Measurements from ENCODE around the gene PCDHA1.

Gene PCDHA1

GRCh38 chr5:141010047-141010793 is 224.3 kb downstream of the PCDHA1 start:
- CTCF ChIA-PET: no interaction called here

GRCh38 chr5:141017943-141018342 is 232.0 kb downstream of the PCDHA1 start:
- no peaks in the 10 kb centered on the region for H3K4me1 ChIP-seq (ENCODE audit: control extremely low read depth in 1 of 4, control insufficient read depth in 4 of 4, insufficient read depth in 4 of 4, low read length in 3 of 4)
- H3K36me3 ChIP-seq (ENCODE audit: control insufficient read depth in 4 of 4, insufficient read depth in 4 of 4, low read length in 3 of 4): no peaks in the 10 kb centered on the region
- H3K27ac ChIP-seq (ENCODE audit: insufficient read depth in 1 of 2, low read depth in 1 of 2, low read length in 2 of 2, poor library complexity in 1 of 2, severe bottlenecking in 2 of 2): no peak overlapping the region
- CTCF ChIA-PET: interaction anchor here (1.4 kb wide), 1 partner anchor 15 kb away, joined by 3 read pairs; no protein-coding TSS in a partner anchor
- H3K9me3 ChIP-seq (ENCODE audit: control extremely low read depth in 1 of 5, control insufficient read depth in 4 of 5, insufficient read depth in 2 of 5, low read depth in 1 of 5, low read length in 4 of 5): peaks cover 0 to 1% (median 0%) of the 10 kb centered on the region in 5 experiments
- POLR2A ChIA-PET: interaction anchor here (0.6 kb wide), 1 partner anchor 1504 kb away, joined by 3 read pairs; no protein-coding TSS in a partner anchor
- no peak for DNase-seq
- no peak overlapping the region for H3K4me3 ChIP-seq (ENCODE audit: control insufficient read depth in 1 of 7, extremely low read depth in 1 of 7, insufficient read depth in 4 of 7, low read depth in 2 of 7, low read length in 6 of 7)
- no peaks in the 10 kb centered on the region for H3K27me3 ChIP-seq (replicated peaks in 2 of 5; ENCODE audit: control insufficient read depth in 4 of 5, insufficient read depth in 5 of 5, low read length in 4 of 5)

More at GRCh38 chr5:141010047-141010793, 224.3 kb downstream of the PCDHA1 start:
- Histone ChIP-seq H3K27me3 (replicated peaks in 2 of 5; ENCODE audit: control insufficient read depth in 4 of 5, insufficient read depth in 5 of 5, low read length in 4 of 5) (no peaks in the 10 kb centered on the region), H3K36me3 (ENCODE audit: control insufficient read depth in 4 of 4, insufficient read depth in 4 of 4, low read length in 3 of 4) (no peaks in the 10 kb centered on the region), H3K4me1 (ENCODE audit: control extremely low read depth in 1 of 4, control insufficient read depth in 4 of 4, insufficient read depth in 4 of 4, low read length in 3 of 4) (no peaks in the 10 kb centered on the region), H3K9me3 (ENCODE audit: control extremely low read depth in 1 of 5, control insufficient read depth in 4 of 5, insufficient read depth in 2 of 5, low read depth in 1 of 5, low read length in 4 of 5) (peaks cover 0 to 6% (median 0%) of the 10 kb centered on the region in 5 experiments), H3K4me3 (ENCODE audit: control insufficient read depth in 1 of 7, extremely low read depth in 1 of 7, insufficient read depth in 4 of 7, low read depth in 2 of 7, low read length in 6 of 7) (no peak overlapping the region), H3K27ac (ENCODE audit: insufficient read depth in 1 of 2, low read depth in 1 of 2, low read length in 2 of 2, poor library complexity in 1 of 2, severe bottlenecking in 2 of 2) (no peak overlapping the region)
- 49% methylated on average over 12 of the region's 12 CpGs for WGBS (ENCODE audit: insufficient coverage)
- POLR2A ChIA-PET: no interaction called here
- DNase-seq: no peak

- DNase-seq: no peak
- POLR2A ChIA-PET: no interaction called here
- H3K4me1 ChIP-seq (ENCODE audit: control extremely low read depth in 1 of 4, control insufficient read depth in 4 of 4, insufficient read depth in 4 of 4, low read length in 3 of 4): no peaks in the 10 kb centered on the region
- peaks cover 0 to 4% (median 0%) of the 10 kb centered on the region in 5 experiments for H3K9me3 ChIP-seq (ENCODE audit: control extremely low read depth in 1 of 5, control insufficient read depth in 4 of 5, insufficient read depth in 2 of 5, low read depth in 1 of 5, low read length in 4 of 5)
- no CpG with 5 or more reads among the region's 1 CpG for WGBS (ENCODE audit: insufficient coverage)
- H3K27me3 ChIP-seq (replicated peaks in 2 of 5; ENCODE audit: control insufficient read depth in 4 of 5, insufficient read depth in 5 of 5, low read length in 4 of 5): no peaks in the 10 kb centered on the region
- H3K36me3 ChIP-seq (ENCODE audit: control insufficient read depth in 4 of 4, insufficient read depth in 4 of 4, low read length in 3 of 4): no peaks in the 10 kb centered on the region
- CTCF ChIA-PET: no interaction called here
- H3K4me3 ChIP-seq (ENCODE audit: control insufficient read depth in 1 of 7, extremely low read depth in 1 of 7, insufficient read depth in 4 of 7, low read depth in 2 of 7, low read length in 6 of 7): no peak overlapping the region
- H3K27ac ChIP-seq (ENCODE audit: insufficient read depth in 1 of 2, low read depth in 1 of 2, low read length in 2 of 2, poor library complexity in 1 of 2, severe bottlenecking in 2 of 2): no peak overlapping the region
These were observed 236.4 kb downstream of the PCDHA1 start for GRCh38 chr5:141022384-141022783.

- Histone ChIP-seq H3K27ac (ENCODE audit: insufficient read depth in 1 of 2, low read depth in 1 of 2, low read length in 2 of 2, poor library complexity in 1 of 2, severe bottlenecking in 2 of 2) (no peak overlapping the region), H3K36me3 (ENCODE audit: control insufficient read depth in 4 of 4, insufficient read depth in 4 of 4, low read length in 3 of 4) (no peaks in the 10 kb centered on the region), H3K9me3 (ENCODE audit: control extremely low read depth in 1 of 5, control insufficient read depth in 4 of 5, insufficient read depth in 2 of 5, low read depth in 1 of 5, low read length in 4 of 5) (no peaks in the 10 kb centered on the region), H3K4me1 (ENCODE audit: control extremely low read depth in 1 of 4, control insufficient read depth in 4 of 4, insufficient read depth in 4 of 4, low read length in 3 of 4) (no peaks in the 10 kb centered on the region), H3K27me3 (replicated peaks in 2 of 5; ENCODE audit: control insufficient read depth in 4 of 5, insufficient read depth in 5 of 5, low read length in 4 of 5) (no peaks in the 10 kb centered on the region), H3K4me3 (ENCODE audit: control insufficient read depth in 1 of 7, extremely low read depth in 1 of 7, insufficient read depth in 4 of 7, low read depth in 2 of 7, low read length in 6 of 7) (no peak overlapping the region)
- POLR2A ChIA-PET: no interaction called here
- DNase-seq: no peak
- CTCF ChIA-PET: no interaction called here
- WGBS (ENCODE audit: insufficient coverage): 91% methylated on average over 12 of the region's 15 CpGs
These were observed 245.1 kb downstream of the PCDHA1 start for GRCh38 chr5:141031006-141031405.

GRCh38 chr5:141032626-141033025 is 246.7 kb downstream of the PCDHA1 start:
- Histone ChIP-seq H3K27ac (ENCODE audit: insufficient read depth in 1 of 2, low read depth in 1 of 2, low read length in 2 of 2, poor library complexity in 1 of 2, severe bottlenecking in 2 of 2) (no peak overlapping the region), H3K4me1 (ENCODE audit: control extremely low read depth in 1 of 4, control insufficient read depth in 4 of 4, insufficient read depth in 4 of 4, low read length in 3 of 4) (no peaks in the 10 kb centered on the region), H3K9me3 (ENCODE audit: control extremely low read depth in 1 of 5, control insufficient read depth in 4 of 5, insufficient read depth in 2 of 5, low read depth in 1 of 5, low read length in 4 of 5) (no peaks in the 10 kb centered on the region), H3K27me3 (replicated peaks in 2 of 5; ENCODE audit: control insufficient read depth in 4 of 5, insufficient read depth in 5 of 5, low read length in 4 of 5) (no peaks in the 10 kb centered on the region), H3K4me3 (ENCODE audit: control insufficient read depth in 1 of 7, extremely low read depth in 1 of 7, insufficient read depth in 4 of 7, low read depth in 2 of 7, low read length in 6 of 7) (no peak overlapping the region), H3K36me3 (ENCODE audit: control insufficient read depth in 4 of 4, insufficient read depth in 4 of 4, low read length in 3 of 4) (no peaks in the 10 kb centered on the region)
- ChIA-PET POLR2A (no interaction called here), CTCF (interaction anchor here (1.1 kb wide), 1 partner anchor 14 kb away, joined by 3 read pairs; no protein-coding TSS in a partner anchor)
- no CpG with 5 or more reads among the region's 1 CpG for WGBS (ENCODE audit: insufficient coverage)
- no peak for DNase-seq

- CTCF ChIA-PET: no interaction called here
- peaks cover 0 to 5% (median 0%) of the 10 kb centered on the region in 4 experiments for H3K4me1 ChIP-seq (ENCODE audit: control extremely low read depth in 1 of 4, control insufficient read depth in 4 of 4, insufficient read depth in 4 of 4, low read length in 3 of 4)
- POLR2A ChIA-PET: no interaction called here
- H3K27me3 ChIP-seq (replicated peaks in 2 of 5; ENCODE audit: control insufficient read depth in 4 of 5, insufficient read depth in 5 of 5, low read length in 4 of 5): peaks cover 0 to 14% (median 0%) of the 10 kb centered on the region in 5 experiments
- DNase-seq: no peak
- H3K4me3 ChIP-seq (ENCODE audit: control insufficient read depth in 1 of 7, extremely low read depth in 1 of 7, insufficient read depth in 4 of 7, low read depth in 2 of 7, low read length in 6 of 7): no peak overlapping the region
- no peak overlapping the region for H3K27ac ChIP-seq (ENCODE audit: insufficient read depth in 1 of 2, low read depth in 1 of 2, low read length in 2 of 2, poor library complexity in 1 of 2, severe bottlenecking in 2 of 2)
- H3K9me3 ChIP-seq (ENCODE audit: control extremely low read depth in 1 of 5, control insufficient read depth in 4 of 5, insufficient read depth in 2 of 5, low read depth in 1 of 5, low read length in 4 of 5): peaks cover 0 to 8% (median 1%) of the 10 kb centered on the region in 5 experiments
- H3K36me3 ChIP-seq (ENCODE audit: control insufficient read depth in 4 of 4, insufficient read depth in 4 of 4, low read length in 3 of 4): no peaks in the 10 kb centered on the region
These were observed 253.1 kb downstream of the PCDHA1 start for GRCh38 chr5:141039061-141039460.

- peaks cover 0 to 5% (median 0%) of the 10 kb centered on the region in 4 experiments for H3K4me1 ChIP-seq (ENCODE audit: control extremely low read depth in 1 of 4, control insufficient read depth in 4 of 4, insufficient read depth in 4 of 4, low read length in 3 of 4)
- POLR2A ChIA-PET: no interaction called here
- DNase-seq: no peak
- H3K36me3 ChIP-seq (ENCODE audit: control insufficient read depth in 4 of 4, insufficient read depth in 4 of 4, low read length in 3 of 4): no peaks in the 10 kb centered on the region
- no peak overlapping the region for H3K27ac ChIP-seq (ENCODE audit: insufficient read depth in 1 of 2, low read depth in 1 of 2, low read length in 2 of 2, poor library complexity in 1 of 2, severe bottlenecking in 2 of 2)
- 91% methylated on average over 1 of the region's 3 CpGs for WGBS (ENCODE audit: insufficient coverage)
- CTCF ChIA-PET: no interaction called here
- H3K9me3 ChIP-seq (ENCODE audit: control extremely low read depth in 1 of 5, control insufficient read depth in 4 of 5, insufficient read depth in 2 of 5, low read depth in 1 of 5, low read length in 4 of 5): peaks cover 0 to 8% (median 1%) of the 10 kb centered on the region in 5 experiments
- H3K27me3 ChIP-seq (replicated peaks in 2 of 5; ENCODE audit: control insufficient read depth in 4 of 5, insufficient read depth in 5 of 5, low read length in 4 of 5): peaks cover 0 to 14% (median 0%) of the 10 kb centered on the region in 5 experiments
- H3K4me3 ChIP-seq (ENCODE audit: control insufficient read depth in 1 of 7, extremely low read depth in 1 of 7, insufficient read depth in 4 of 7, low read depth in 2 of 7, low read length in 6 of 7): no peak overlapping the region
These were observed 253.6 kb downstream of the PCDHA1 start for GRCh38 chr5:141039517-141039916.

Measured in common myeloid progenitor, CD34-positive (primary cell).